Activated CD8-positive, alpha-beta memory T cell treated with anti-CD3 and anti-CD28 coated beads, Interleukin-2, amount 50 U/mL, for 1 hour (primary cell): ENCODE measurements around the gene PODXL.
"Not testable (repeated sequence)": the region's sequence is repeated elsewhere in the genome, so short reads cannot be mapped to it uniquely, and the experiment has no call there.

Experiments used
- DNase-seq: peaks from one replicate; pipeline ENCODE4 v3.0.0-alpha.2; 2020; ENCODE audit errors: extremely low read depth

Gene PODXL

GRCh38 chr7:131538071-131538812 lies 18.2 kb downstream of the PODXL start:
- no peak for DNase-seq

DNA sequence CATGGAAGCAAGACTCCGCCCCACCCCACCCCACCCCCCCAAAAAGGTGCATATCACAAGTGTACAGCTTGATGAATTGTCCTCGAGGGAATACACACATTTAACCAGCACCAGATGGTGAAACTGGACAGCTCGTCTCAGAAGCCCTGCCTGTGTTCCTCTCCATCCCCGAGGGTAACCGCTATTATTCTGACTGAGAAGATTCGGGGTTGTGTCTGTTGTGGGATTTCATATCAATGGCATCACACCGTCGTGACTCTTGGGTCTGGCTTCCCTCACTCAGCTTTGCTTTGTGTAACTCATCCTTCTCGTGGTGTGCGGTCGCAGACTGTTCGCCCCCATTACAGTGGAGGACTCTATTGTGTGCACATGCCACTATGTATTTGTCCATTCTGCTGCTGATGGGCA lies 18.9 kb downstream of the PODXL start:
- no peak for DNase-seq

GRCh38 chr7:131536361-131536849 lies 20.0 kb downstream of the PODXL start:
- no peak for DNase-seq

GRCh38 chr7:131533566-131534561 lies 22.6 kb downstream of the PODXL start:
- DNase-seq: no peak

DNA sequence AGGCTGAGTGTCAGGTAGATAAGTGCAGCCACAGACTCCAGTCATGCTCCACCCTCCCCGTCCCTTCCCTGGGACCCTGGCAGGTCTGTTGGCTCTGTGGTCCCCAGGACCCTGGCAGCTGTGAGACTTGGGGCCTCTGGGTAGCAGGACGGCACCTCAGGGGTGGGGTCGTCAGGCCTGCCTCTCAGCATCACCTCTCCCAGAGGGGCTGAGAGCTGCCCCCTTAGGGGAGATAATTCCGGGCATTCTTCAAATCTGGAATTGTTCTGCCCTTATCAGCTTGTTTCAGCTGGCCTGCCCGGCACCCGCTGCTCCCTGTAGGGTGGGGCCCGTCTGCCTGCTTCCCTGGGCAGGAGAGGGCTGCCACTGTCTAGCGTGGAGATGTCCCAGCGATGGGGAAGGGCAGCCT lies 23.3 kb downstream of the PODXL start:
- no peak for DNase-seq

- no peak for DNase-seq
These were observed 23.8 kb downstream of the PODXL start for GRCh38 chr7:131532570-131533091.

- DNase-seq: no peak
These were observed 26.3 kb downstream of the PODXL start for GRCh38 chr7:131530137-131530536.

DNA sequence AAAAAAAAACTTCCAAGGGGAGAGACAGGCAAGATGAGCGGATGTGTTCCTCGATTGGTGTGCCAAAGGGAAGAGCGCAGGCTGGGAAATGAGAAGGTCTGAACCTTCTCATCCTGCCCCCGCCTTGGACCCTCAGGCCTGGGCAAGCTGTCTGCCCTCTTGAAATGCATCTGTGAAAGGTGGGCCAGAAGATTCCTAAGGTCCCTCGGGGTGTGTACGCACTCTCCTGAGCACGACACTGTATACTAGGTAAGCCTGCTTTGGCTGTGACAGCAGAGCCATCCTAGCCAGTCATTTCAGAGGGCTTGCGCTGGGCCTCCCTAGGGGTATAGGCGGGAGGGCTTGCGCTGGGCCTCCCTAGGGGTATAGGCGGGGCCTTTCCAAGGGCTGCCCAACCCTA lies 26.8 kb downstream of the PODXL start:
- no peak for DNase-seq

DNA sequence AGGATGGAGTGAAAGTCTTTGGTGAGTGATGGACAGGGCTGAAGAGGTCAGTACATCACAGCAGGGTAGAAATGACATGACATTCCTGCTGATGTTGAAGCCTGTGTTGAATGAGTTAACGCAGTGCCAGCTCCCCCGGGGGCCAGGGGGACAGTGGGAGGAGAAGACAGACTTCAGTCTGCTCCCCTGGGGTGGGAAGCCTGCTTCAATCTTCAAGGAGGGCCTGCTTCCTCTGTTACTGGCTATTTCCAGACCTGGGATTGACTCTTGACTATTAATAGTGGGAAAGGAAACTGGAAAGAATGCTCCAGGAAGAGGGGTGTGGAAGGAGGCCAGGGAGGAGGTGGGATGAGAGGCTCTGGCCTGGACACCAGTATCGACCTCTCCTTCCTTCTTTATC lies 27.2 kb downstream of the PODXL start:
- no peak for DNase-seq

- no peak for DNase-seq
These were observed 29.0 kb downstream of the PODXL start for GRCh38 chr7:131527456-131527855.

GRCh38 chr7:131525820-131526219 lies 30.6 kb downstream of the PODXL start:
- no peak for DNase-seq

DNA sequence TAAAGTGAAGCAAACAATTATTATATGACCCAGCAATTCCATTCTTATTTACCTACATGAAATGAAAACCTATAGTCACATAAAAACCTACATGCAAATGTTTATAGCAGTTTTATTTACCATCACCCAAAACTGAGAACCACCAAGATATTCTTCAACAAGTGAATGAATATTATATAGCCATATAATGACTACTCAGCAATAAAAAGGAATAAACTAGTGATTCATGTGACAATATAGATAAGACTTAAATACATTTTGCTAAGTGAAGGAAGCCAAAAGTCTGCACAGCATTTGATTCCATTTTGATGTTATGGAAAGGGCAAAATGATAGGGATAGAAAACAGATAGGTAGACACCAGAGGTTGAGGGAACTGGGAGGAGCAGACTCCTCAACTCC lies 31.7 kb downstream of the PODXL start:
- no peak for DNase-seq

DNA sequence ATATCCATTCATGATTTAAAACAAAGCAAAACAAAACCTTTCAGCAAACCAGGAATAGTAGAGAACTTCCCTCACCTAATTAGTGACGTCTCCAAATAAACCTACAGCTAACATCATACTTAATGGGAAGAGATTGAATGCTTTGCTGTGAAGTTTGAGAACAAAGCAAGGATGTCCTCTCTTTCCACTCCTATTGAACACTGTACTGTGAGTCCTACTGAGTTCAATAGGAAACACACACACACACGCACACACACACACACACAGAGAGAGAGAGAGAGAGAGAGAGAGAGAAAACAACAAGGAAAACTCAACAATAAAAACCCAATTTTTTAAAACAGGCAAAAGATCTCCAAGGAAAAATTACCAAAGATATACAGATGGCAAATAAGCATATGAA lies 32.3 kb downstream of the PODXL start:
- DNase-seq: no peak

DNA sequence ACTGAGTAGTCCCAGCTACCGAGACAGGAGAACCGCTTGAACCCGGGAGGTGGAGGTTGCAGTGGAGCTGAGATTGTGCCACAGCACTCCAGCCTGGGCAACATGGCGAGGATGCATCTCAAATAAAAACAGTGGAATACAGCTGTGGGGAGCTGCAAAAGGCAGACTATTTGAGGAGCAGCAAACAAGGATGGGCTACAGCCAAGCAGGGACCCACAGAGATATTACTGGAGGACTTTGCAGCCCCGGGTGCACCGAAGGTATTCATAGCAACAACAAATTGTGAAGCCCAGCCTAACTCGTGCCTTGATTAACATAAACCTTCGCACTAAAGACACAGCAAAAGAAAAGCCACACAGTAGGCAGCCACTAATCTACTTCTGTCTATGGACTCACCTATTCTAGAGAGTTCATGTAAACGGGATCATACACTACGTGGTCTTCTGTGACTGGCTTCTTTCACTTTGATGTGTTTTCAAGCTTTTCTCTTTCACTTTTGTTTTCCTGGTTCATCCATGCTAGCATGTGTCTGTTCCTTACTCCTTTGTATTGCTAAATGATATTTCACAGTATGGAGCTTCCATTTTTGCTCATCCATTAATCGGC lies 34.0 kb downstream of the PODXL start:
- no peak for DNase-seq

DNA sequence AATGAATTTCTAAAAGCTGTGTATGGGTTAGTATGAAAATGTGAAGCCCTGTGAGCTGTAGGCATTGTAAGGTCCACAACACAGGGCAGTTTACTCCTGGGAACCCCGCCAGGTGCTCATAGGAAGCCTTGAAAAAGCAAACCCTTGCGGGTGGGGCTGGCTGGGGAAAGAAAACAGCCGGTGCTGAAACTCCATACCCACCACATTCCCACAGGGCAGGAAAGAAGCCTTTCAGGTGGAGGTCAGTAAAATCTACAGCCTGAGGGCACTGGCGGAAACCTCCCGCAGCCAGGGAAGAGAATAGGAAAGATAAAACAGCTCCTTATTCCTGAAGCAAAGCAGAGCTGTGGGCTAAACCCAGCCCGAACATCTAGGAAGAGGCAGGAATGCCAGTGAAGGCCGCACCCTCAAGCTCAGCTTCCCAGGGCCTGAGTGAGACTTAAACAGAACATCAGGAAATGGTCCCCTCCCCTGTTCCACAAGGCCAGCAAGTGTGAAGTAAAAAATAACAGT lies 34.7 kb downstream of the PODXL start:
- no peak for DNase-seq

GRCh38 chr7:131518626-131519025 lies 37.8 kb downstream of the PODXL start:
- DNase-seq: no peak

- no peak for DNase-seq
These were observed 39.1 kb downstream of the PODXL start for GRCh38 chr7:131517218-131517923.

DNA sequence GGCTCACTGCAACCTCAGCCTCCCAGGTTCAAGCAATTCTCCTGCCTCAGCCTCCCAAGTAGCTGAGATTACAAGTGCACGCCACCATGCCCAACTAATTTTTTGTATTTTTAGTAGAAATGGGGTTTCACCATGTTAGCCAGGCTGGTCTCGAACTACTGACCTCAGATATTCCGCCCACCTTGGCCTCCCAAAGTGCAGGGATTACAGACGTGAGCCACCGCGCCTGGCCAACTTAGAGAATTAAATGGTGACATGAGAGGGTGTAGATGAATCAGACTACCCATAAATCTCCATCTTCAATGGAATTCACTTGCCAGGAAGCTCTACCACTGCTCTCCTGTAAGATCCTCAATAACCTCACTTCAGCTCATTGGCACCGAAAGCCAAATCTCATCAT lies 41.0 kb downstream of the PODXL start:
- not testable (repeated sequence) for DNase-seq

DNA sequence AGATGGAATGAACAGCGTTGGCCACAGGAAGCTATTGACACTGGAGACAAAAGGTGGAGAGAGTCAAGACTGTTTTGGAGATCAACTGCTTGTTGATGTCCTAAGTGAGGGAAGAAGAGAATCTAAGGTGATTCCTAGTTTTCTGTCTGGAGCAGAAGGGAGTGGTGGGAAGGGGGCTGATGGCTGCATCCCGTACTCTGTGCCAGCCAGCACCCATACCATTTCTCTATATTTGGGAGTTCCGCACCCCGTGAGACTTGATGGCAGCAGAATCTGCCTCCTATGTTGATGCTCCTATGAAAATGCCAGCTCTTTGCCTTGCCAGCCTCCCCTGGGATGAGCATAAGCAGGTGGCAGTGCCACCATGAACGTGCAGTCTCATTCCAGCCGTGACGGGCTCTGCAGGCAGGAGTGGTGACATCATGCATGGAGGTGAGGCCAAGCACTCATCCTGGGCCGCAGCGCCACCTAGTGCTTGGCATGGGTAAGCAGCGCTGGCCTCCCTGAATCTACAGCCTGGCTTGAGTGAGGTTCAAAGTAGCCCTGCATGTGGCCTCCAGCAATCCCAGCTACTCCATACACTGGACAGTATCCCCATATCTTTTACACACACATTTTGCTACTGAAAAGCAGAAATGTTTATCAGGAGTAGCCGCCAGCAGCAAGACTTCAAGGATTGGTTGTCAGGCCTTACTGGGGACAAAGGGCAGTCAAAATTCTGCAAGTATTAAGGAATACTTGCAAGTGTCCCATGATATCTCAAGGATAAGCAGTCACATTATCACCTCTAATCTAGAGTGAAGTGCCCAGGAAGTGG lies 43.0 kb downstream of the PODXL start:
- DNase-seq: peak; percentile 49
